SK-N-SH treated with all-trans-retinoic acid at 6 μM for 48 hours (cell line): ENCODE measurements around the gene VPS41.

Source experiments
- ATAC-seq: fragments of 200-7000 bp; cut with Tn5 transposase; 3 replicates; pipeline ENCODE4 v1.9.1; 2020; ENCODE audit warnings: mild to moderate bottlenecking, moderate library complexity
- ARNTL ChIP-seq: fragments of 450-650 bp; formaldehyde crosslinking; IDR thresholded peaks from 2 replicates; pipeline ENCODE4 v1.5.0; 2020; ENCODE audit warnings: low read depth, mild to moderate bottlenecking, moderate library complexity, borderline replicate concordance
- BACH2 ChIP-seq: fragments of 250-450 bp; sonication (Bioruptor Pico); IDR thresholded peaks from 2 replicates; pipeline ENCODE4 v1.9.0; 2021; ENCODE audit warnings: mild to moderate bottlenecking, borderline replicate concordance
- CREB5 ChIP-seq: fragments of 250-450 bp; sonication (Bioruptor Pico); IDR thresholded peaks from 2 replicates; pipeline ENCODE4 v1.5.1; 2020; ENCODE audit warnings: low read depth, mild to moderate bottlenecking, moderate library complexity
- CSDC2 ChIP-seq: fragments of 250-450 bp; sonication (Bioruptor Pico); IDR thresholded peaks from 2 replicates; pipeline ENCODE4 v1.5.0; 2020; ENCODE audit warnings: mild to moderate bottlenecking, moderate library complexity
- CSRNP3 ChIP-seq: fragments of 250-450 bp; sonication (Bioruptor Pico); IDR thresholded peaks from 2 replicates; pipeline ENCODE4 v1.5.1; 2021; ENCODE audit warnings: mild to moderate bottlenecking, moderate library complexity
- GLIS3 ChIP-seq: fragments of 250-450 bp; sonication (Bioruptor Pico); IDR thresholded peaks from 2 replicates; pipeline ENCODE4 v1.5.0; 2020; ENCODE audit warnings: mild to moderate bottlenecking, moderate library complexity
- ISL1 ChIP-seq: fragments of 250-450 bp; sonication (Bioruptor Pico); IDR thresholded peaks from 2 replicates; pipeline ENCODE4 v2.1.2; 2022; ENCODE audit warnings: mild to moderate bottlenecking, moderate library complexity
- OSR1 ChIP-seq: fragments of 250-450 bp; sonication (Bioruptor Pico); IDR thresholded peaks from 2 replicates; pipeline ENCODE4 v1.8.0; 2022; ENCODE audit warnings: moderate library complexity, mild to moderate bottlenecking, inconsistent platforms
- PATZ1 ChIP-seq: fragments of 250-450 bp; sonication (Bioruptor Pico); IDR thresholded peaks from 2 replicates; pipeline ENCODE4 v1.8.0; 2020; ENCODE audit warnings: mild to moderate bottlenecking, moderate library complexity, borderline replicate concordance
- POU6F1 ChIP-seq: fragments of 250-450 bp; sonication (Bioruptor Pico); IDR thresholded peaks from 2 replicates; pipeline ENCODE4 v1.8.0; 2021; ENCODE audit warnings: low read depth, mild to moderate bottlenecking, moderate library complexity, borderline replicate concordance
- PPARA ChIP-seq: fragments of 250-450 bp; sonication (Bioruptor Pico); IDR thresholded peaks from 2 replicates; pipeline ENCODE4 v1.5.0; 2020; ENCODE audit warnings: mild to moderate bottlenecking, borderline replicate concordance
- RARB ChIP-seq: fragments of 250-450 bp; sonication (Bioruptor Pico); IDR thresholded peaks from 2 replicates; pipeline ENCODE4 v1.8.0; 2021; ENCODE audit warnings: mild to moderate bottlenecking, moderate library complexity
- SNAI2 ChIP-seq: fragments of 250-450 bp; sonication (Bioruptor Pico); IDR thresholded peaks from 2 replicates; pipeline ENCODE4 v1.5.0; 2020; ENCODE audit warnings: mild to moderate bottlenecking, moderate library complexity
- TCF4 ChIP-seq: fragments of 250-450 bp; sonication (Bioruptor Pico); IDR thresholded peaks from 2 replicates; pipeline ENCODE4 v1.8.0; 2021; ENCODE audit warnings: mild to moderate bottlenecking, moderate library complexity, borderline replicate concordance
- TOX ChIP-seq: fragments of 250-450 bp; sonication (Bioruptor Pico); IDR thresholded peaks from 2 replicates; pipeline ENCODE4 v1.8.0; 2021; ENCODE audit warnings: mild to moderate bottlenecking, moderate library complexity, borderline replicate concordance
- TSHZ2 ChIP-seq: fragments of 250-450 bp; sonication (Bioruptor Pico); IDR thresholded peaks from 2 replicates; pipeline ENCODE4 v1.5.0; 2020; ENCODE audit warnings: mild to moderate bottlenecking, moderate library complexity
- ZC3H10 ChIP-seq: fragments of 250-450 bp; sonication (Bioruptor Pico); IDR thresholded peaks from 2 replicates; pipeline ENCODE4 v1.5.1; 2021; ENCODE audit warnings: mild to moderate bottlenecking, moderate library complexity
- ZFP3 ChIP-seq: fragments of 250-450 bp; sonication (Bioruptor Pico); IDR thresholded peaks from 2 replicates; pipeline ENCODE4 v1.5.0; 2020; ENCODE audit warnings: mild to moderate bottlenecking, moderate library complexity
- ZFP30 ChIP-seq: fragments of 450-650 bp; formaldehyde crosslinking; IDR thresholded peaks from 2 replicates; pipeline ENCODE4 v1.5.0; 2022; ENCODE audit warnings: mild to moderate bottlenecking, moderate library complexity
- ZNF565 ChIP-seq: fragments of 450-650 bp; formaldehyde crosslinking; conservative IDR thresholded peaks from 2 replicates; pipeline ENCODE4 v1.5.0; 2020; ENCODE audit warnings: low read depth, mild to moderate bottlenecking, moderate library complexity
- ZNF70 ChIP-seq: fragments of 450-650 bp; formaldehyde crosslinking; IDR thresholded peaks from 2 replicates; pipeline ENCODE4 v1.5.0; 2020; ENCODE audit warnings: mild to moderate bottlenecking, moderate library complexity
- ZNF8 ChIP-seq: fragments of 450-650 bp; formaldehyde crosslinking; IDR thresholded peaks from 2 replicates; pipeline ENCODE4 v1.5.0; 2020; ENCODE audit warnings: mild to moderate bottlenecking, moderate library complexity

Gene VPS41

GRCh38 chr7:38903057-38903456 is 5.9 kb downstream of the VPS41 start:
- no peak for ATAC-seq
- TF ChIP-seq ISL1 (CRISPR knock-in tag) (no peak), TOX (CRISPR knock-in tag) (no peak), ZFP3 (CRISPR knock-in tag) (no peak), RARB (CRISPR knock-in tag) (no peak), TSHZ2 (CRISPR knock-in tag) (no peak), POU6F1 (CRISPR knock-in tag) (no peak), SNAI2 (CRISPR knock-in tag) (no peak), ZNF8 (CRISPR knock-in tag) (no peak), CSDC2 (CRISPR knock-in tag) (no peak), ZNF565 (no peak), ZC3H10 (CRISPR knock-in tag) (no peak), ZNF70 (no peak), BACH2 (CRISPR knock-in tag) (no peak), TCF4 (CRISPR knock-in tag) (no peak), CREB5 (CRISPR knock-in tag) (no peak), PATZ1 (CRISPR knock-in tag) (no peak), ARNTL (CRISPR knock-in tag) (no peak)

- TF ChIP-seq RARB (CRISPR knock-in tag) (no peak), OSR1 (no peak), ZNF70 (no peak), ZNF565 (no peak), ZC3H10 (CRISPR knock-in tag) (no peak), ISL1 (CRISPR knock-in tag) (no peak), TOX (CRISPR knock-in tag) (no peak), BACH2 (CRISPR knock-in tag) (no peak), SNAI2 (CRISPR knock-in tag) (no peak), ZNF8 (CRISPR knock-in tag) (no peak), CSDC2 (CRISPR knock-in tag) (no peak), ZFP3 (CRISPR knock-in tag) (no peak), PPARA (CRISPR knock-in tag) (no peak), PATZ1 (CRISPR knock-in tag) (no peak)
- no peak for ATAC-seq
Measured at GRCh38 chr7:38902449-38902848, 6.5 kb downstream of the VPS41 start.

- ATAC-seq: no peak
- TF ChIP-seq POU6F1 (CRISPR knock-in tag) (no peak), RARB (CRISPR knock-in tag) (no peak), BACH2 (CRISPR knock-in tag) (no peak), GLIS3 (CRISPR knock-in tag) (no peak), ZFP30 (no peak), ZNF70 (no peak), CSRNP3 (CRISPR knock-in tag) (no peak), CREB5 (CRISPR knock-in tag) (no peak), TOX (CRISPR knock-in tag) (no peak), ZNF565 (no peak)
Measured at GRCh38 chr7:38893061-38893460, 15.9 kb downstream of the VPS41 start.
